Measurements from ENCODE around the gene HSP90AB1. TPM values are rescaled to one million over a fixed set of nuclear protein-coding genes. Genes with fewer than 3 reads are reported as not detected.

Gene HSP90AB1
- total RNA-seq, 2 experiments from 2014 or later = 2,120 to 2,263 TPM

DNA sequence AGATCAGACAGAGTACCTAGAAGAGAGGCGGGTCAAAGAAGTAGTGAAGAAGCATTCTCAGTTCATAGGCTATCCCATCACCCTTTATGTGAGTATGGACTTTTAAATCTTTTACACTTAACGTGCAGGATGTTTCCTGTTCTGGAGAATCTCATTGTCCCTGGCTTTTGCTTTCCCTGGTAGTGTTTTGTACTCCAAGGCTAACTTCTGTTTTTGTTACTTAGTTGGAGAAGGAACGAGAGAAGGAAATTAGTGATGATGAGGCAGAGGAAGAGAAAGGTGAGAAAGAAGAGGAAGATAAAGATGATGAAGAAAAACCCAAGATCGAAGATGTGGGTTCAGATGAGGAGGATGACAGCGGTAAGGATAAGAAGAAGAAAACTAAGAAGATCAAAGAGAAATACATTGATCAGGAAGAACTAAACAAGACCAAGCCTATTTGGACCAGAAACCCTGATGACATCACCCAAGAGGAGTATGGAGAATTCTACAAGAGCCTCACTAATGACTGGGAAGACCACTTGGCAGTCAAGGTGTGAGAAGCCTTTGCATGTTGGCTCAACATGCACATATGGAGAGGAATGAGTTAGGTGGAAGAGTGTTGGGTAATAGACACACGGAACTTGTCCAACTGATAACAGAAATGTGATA is 3.3 kb downstream of the HSP90AB1 start:
- H3K27me3 Mint-ChIP-seq = no peaks in the 10 kb centered on the region
- ChIA-PET CTCF (interaction anchor here (2.1 kb wide), 1 partner anchor 78 kb away, joined by 10 read pairs; no protein-coding TSS in a partner anchor), POLR2A (no interaction called here)
- DNase-seq (no peak), ATAC-seq (no peak)
- no peaks in the 10 kb centered on the region for H3K9me3 Mint-ChIP-seq (ENCODE audit: low read depth)
- H3K27ac Mint-ChIP-seq = peak overlapping the region; percentile 99
- intact Hi-C loops (cut with DNase I, micrococcal nuclease) = no loop called here
- peak overlapping the region; percentile 97 for H3K4me3 Mint-ChIP-seq
- peaks cover 62% of the 10 kb centered on the region for H3K4me1 Mint-ChIP-seq
- H3K36me3 Mint-ChIP-seq (ENCODE audit: low read depth) = peaks cover 82% of the 10 kb centered on the region

DNA sequence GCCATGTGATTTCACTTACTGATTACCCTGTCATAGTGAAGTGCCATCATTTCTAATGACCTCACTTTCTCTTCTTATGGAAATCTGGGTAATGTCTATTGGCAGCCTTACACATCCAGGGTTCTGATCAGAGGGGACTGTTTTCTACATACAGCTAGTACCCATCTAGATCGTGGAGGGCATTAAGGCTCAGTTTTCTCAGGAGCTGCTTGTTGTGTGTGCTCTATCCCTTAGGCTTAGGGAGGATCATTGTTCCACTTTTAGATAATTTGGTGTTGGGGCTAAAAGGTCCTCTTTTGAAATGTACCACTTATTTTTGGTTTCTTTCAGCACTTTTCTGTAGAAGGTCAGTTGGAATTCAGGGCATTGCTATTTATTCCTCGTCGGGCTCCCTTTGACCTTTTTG is 3.8 kb downstream of the HSP90AB1 start:
- no peaks in the 10 kb centered on the region for H3K9me3 Mint-ChIP-seq (ENCODE audit: low read depth)
- POLR2A ChIA-PET = interaction anchor here (0.5 to 0.6 kb wide), 2 partner anchors 56 to 1069 kb away, joined by 3 read pairs; partner anchors contain the start of gene CUL9
- ATAC-seq = no peak
- no peaks in the 10 kb centered on the region for H3K27me3 Mint-ChIP-seq
- H3K4me1 Mint-ChIP-seq = peaks cover 62% of the 10 kb centered on the region
- H3K4me3 Mint-ChIP-seq = peak overlapping the region; percentile 97
- no peak for DNase-seq
- CTCF ChIA-PET = interaction anchor here (1.3 to 2.1 kb wide), 3 partner anchors 15 to 79 kb away, joined by 4 to 10 read pairs (median 6); no protein-coding TSS in a partner anchor
- H3K36me3 Mint-ChIP-seq (ENCODE audit: low read depth) = peaks cover 82% of the 10 kb centered on the region
- peak overlapping the region; percentile 99 for H3K27ac Mint-ChIP-seq
- intact Hi-C loops (cut with DNase I, micrococcal nuclease) = no loop called here

- Mint-ChIP-seq H3K27ac (peak overlapping the region; percentile 44), H3K4me1 (peaks cover 70% of the 10 kb centered on the region), H3K4me3 (peak overlapping the region; percentile 97), H3K9me3 (ENCODE audit: low read depth) (no peaks in the 10 kb centered on the region), H3K27me3 (no peaks in the 10 kb centered on the region), H3K36me3 (ENCODE audit: low read depth) (peaks cover 82% of the 10 kb centered on the region)
- ChIA-PET POLR2A (interaction anchor here (0.7 to 0.9 kb wide), 2 partner anchors 60 to 152 kb away, joined by 3 read pairs; no protein-coding TSS in a partner anchor), CTCF (interaction anchor here (1.3 to 3.0 kb wide), 4 partner anchors 10 to 80 kb away, joined by 4 to 10 read pairs (median 8); no protein-coding TSS in a partner anchor)
- DNase-seq (no peak), ATAC-seq (no peak)
- intact Hi-C loops (cut with DNase I, micrococcal nuclease) = no loop called here
These were observed 4.9 kb downstream of the HSP90AB1 start for GRCh38 chr6:44251576-44252524.

DNA sequence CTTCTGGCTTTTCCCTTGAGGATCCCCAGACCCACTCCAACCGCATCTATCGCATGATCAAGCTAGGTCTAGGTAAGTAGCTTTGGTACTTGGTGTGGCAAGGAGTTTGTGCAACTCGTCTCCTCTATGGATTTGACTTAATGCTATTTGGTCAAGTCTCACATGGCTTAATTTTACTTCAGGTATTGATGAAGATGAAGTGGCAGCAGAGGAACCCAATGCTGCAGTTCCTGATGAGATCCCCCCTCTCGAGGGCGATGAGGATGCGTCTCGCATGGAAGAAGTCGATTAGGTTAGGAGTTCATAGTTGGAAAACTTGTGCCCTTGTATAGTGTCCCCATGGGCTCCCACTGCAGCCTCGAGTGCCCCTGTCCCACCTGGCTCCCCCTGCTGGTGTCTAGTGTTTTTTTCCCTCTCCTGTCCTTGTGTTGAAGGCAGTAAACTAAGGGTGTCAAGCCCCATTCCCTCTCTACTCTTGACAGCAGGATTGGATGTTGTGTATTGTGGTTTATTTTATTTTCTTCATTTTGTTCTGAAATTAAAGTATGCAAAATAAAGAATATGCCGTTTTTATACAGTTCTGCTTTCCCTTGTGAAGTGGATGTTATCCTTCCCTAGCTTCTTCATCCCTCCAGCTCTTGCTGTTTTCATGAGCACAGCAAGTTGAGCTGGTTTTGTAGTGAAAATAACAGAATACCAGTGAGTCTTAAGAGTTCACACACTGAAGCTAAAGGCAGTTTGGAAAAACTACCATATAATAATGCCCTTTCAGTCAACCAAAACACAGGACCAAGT is 6.6 kb downstream of the HSP90AB1 start:
- Mint-ChIP-seq H3K27ac (peak overlapping the region; percentile 17), H3K4me3 (peak overlapping the region; percentile 97), H3K4me1 (peaks cover 79% of the 10 kb centered on the region), H3K27me3 (no peaks in the 10 kb centered on the region), H3K36me3 (ENCODE audit: low read depth) (peaks cover 75% of the 10 kb centered on the region), H3K9me3 (ENCODE audit: low read depth) (no peaks in the 10 kb centered on the region)
- ChIA-PET POLR2A (interaction anchor here (1.2 to 3.7 kb wide), 3 partner anchors 9 to 29 kb away, joined by 3 to 28 read pairs (median 7); partner anchors contain the start of gene SLC29A1), CTCF (interaction anchor here (0.6 to 3.0 kb wide), 10 partner anchors 9 to 157 kb away, joined by 3 to 9 read pairs (median 4); no protein-coding TSS in a partner anchor)
- DNase-seq (peak; percentile 81), ATAC-seq (peak; percentile 24)
- intact Hi-C loops (cut with DNase I, micrococcal nuclease) = no loop called here

- H3K27me3 Mint-ChIP-seq = no peaks in the 10 kb centered on the region
- peaks cover 74% of the 10 kb centered on the region for H3K4me1 Mint-ChIP-seq
- ATAC-seq (no peak), DNase-seq (no peak)
- peak overlapping the region; percentile 26 for H3K4me3 Mint-ChIP-seq
- ChIA-PET POLR2A (interaction anchor here (0.5 to 4.3 kb wide), 6 partner anchors 8 to 85 kb away, joined by 3 to 70 read pairs (median 6); partner anchors contain the start of genes HSP90AB1 and SLC29A1), CTCF (interaction anchor here (0.8 to 3.1 kb wide), 13 partner anchors 8 to 158 kb away, joined by 3 to 40 read pairs (median 4); partner anchors contain the start of gene HSP90AB1)
- no peaks in the 10 kb centered on the region for H3K9me3 Mint-ChIP-seq (ENCODE audit: low read depth)
- H3K36me3 Mint-ChIP-seq (ENCODE audit: low read depth) = peaks cover 70% of the 10 kb centered on the region
- peak overlapping the region; percentile 90 for H3K27ac Mint-ChIP-seq
- intact Hi-C loops (cut with DNase I, micrococcal nuclease) = no loop called here
These were observed 7.5 kb downstream of the HSP90AB1 start for GRCh38 chr6:44254191-44255104.

- CTCF ChIA-PET = interaction anchor here (0.7 to 3.1 kb wide), 9 partner anchors 7 to 181 kb away, joined by 3 to 40 read pairs (median 4); partner anchors contain the start of gene HSP90AB1
- Mint-ChIP-seq H3K27me3 (no peaks in the 10 kb centered on the region), H3K4me3 (peak overlapping the region; percentile 83), H3K9me3 (ENCODE audit: low read depth) (no peaks in the 10 kb centered on the region), H3K36me3 (ENCODE audit: low read depth) (peaks cover 62% of the 10 kb centered on the region), H3K27ac (peak overlapping the region; percentile 90), H3K4me1 (peaks cover 66% of the 10 kb centered on the region)
- POLR2A ChIA-PET = interaction anchor here (1.4 to 4.3 kb wide), 5 partner anchors 7 to 84 kb away, joined by 3 to 70 read pairs (median 7); partner anchors contain the start of genes HSP90AB1 and SLC29A1
- intact Hi-C loops (cut with DNase I, micrococcal nuclease) = no loop called here
- ATAC-seq = no peak
- peak; percentile 38 for DNase-seq
These were observed 8.4 kb downstream of the HSP90AB1 start for GRCh38 chr6:44255105-44255808.

DNA sequence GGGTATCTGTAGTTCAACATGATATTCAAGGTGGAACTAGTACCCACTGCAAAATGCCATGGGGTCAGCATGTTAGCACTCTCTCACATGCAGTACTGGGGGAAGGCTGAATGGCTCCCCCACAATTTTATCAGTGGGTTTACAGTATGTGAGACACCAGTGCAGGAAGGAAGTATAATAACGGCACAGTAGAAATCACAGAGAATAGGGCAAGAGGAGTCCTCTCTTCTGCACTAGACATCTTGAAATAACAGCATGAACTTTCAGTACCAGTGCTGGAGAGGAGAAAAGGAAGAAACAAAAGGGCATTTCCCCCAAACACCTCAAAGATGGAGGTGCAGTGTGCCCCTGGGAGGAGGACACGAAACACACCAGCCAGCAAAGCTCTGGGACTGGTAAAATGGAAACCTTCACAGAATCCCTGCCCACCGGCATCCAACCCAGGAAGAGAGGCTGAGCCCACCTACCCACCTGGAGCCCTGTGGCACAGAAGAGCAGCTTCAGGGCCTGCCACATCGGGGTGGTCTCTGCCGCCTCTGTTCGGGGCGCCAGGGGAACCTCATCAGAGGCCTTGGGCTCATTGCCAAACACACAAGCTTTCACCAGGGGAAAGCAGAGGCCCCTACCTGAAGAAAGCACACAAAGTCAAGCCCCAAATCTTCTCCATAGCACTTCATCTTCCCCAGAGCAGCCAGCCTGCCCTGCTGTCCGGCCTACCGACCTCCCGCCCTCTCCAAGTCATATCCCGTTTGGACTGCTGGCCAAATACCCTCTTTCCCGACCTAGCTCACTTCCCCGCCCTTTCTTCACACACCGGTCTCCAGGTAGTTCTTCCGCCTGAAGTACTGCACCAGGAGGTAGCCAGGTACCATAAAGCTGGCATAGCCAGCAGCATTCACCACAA is 9.2 kb downstream of the HSP90AB1 start:
- DNase-seq (no peak), ATAC-seq (peak; percentile 5)
- Mint-ChIP-seq H3K27me3 (no peaks in the 10 kb centered on the region), H3K36me3 (ENCODE audit: low read depth) (peaks cover 58% of the 10 kb centered on the region), H3K4me3 (peak overlapping the region; percentile 83), H3K4me1 (peaks cover 61% of the 10 kb centered on the region), H3K27ac (peak overlapping the region; percentile 90), H3K9me3 (ENCODE audit: low read depth) (no peaks in the 10 kb centered on the region)
- ChIA-PET CTCF (interaction anchor here (0.5 to 3.1 kb wide), 26 partner anchors 8 to 182 kb away, joined by 3 to 40 read pairs (median 4); partner anchors contain the start of genes AARS2, HSP90AB1 and SLC29A1), POLR2A (interaction anchor here (0.7 to 4.3 kb wide), 5 partner anchors 9 to 83 kb away, joined by 3 to 70 read pairs (median 4); partner anchors contain the start of genes HSP90AB1 and SLC29A1)
- intact Hi-C loops (cut with DNase I, micrococcal nuclease) = loop anchor here (2.0 kb wide), 2 partner anchors 33 to 159 kb away; partner anchors contain the start of gene SLC29A1 (in 1 of the 2)

- Mint-ChIP-seq H3K36me3 (ENCODE audit: low read depth) (peaks cover 53% of the 10 kb centered on the region), H3K9me3 (ENCODE audit: low read depth) (no peaks in the 10 kb centered on the region), H3K4me1 (peaks cover 57% of the 10 kb centered on the region), H3K4me3 (peak overlapping the region; percentile 83), H3K27me3 (no peaks in the 10 kb centered on the region), H3K27ac (peak overlapping the region; percentile 90)
- POLR2A ChIA-PET = interaction anchor here (1.4 to 4.3 kb wide), 3 partner anchors 10 to 33 kb away, joined by 3 to 70 read pairs (median 28); partner anchors contain the start of genes HSP90AB1 and SLC29A1
- intact Hi-C loops (cut with DNase I, micrococcal nuclease) = loop anchor here (1.0 to 2.0 kb wide), 5 partner anchors 9 to 160 kb away; partner anchors contain the start of genes HSP90AB1 (in 2 of the 2), NFKBIE (in 2 of the 2) and SLC29A1 (in 1 of the 2)
- DNase-seq = no peak
- no peak for ATAC-seq
- CTCF ChIA-PET = interaction anchor here (0.5 to 3.1 kb wide), 25 partner anchors 8 to 160 kb away, joined by 3 to 40 read pairs (median 4); partner anchors contain the start of genes AARS2, HSP90AB1 and SLC29A1
These were observed 9.8 kb downstream of the HSP90AB1 start for GRCh38 chr6:44256775-44257024.
